HepG2 (cell line): Measurements from ENCODE around the gene HES6.

Source experiments
- MYC ChIP-seq: sonication (generic); formaldehyde crosslinking; IDR thresholded peaks from 2 replicates; pipeline ENCODE4 v1.9.0; 2021; ENCODE audit warnings: missing genetic modification reagents, borderline replicate concordance
- SP1 ChIP-seq, 2 experiments: fragments of 450-650 bp in 1 of 2; sonication (generic) in 1 of 2; formaldehyde crosslinking in 1 of 2; IDR thresholded peaks; 2 replicates each; pipeline versions ENCODE4 v1.4.0 to v1.6.1; 2016 to 2020; ENCODE audit warnings: missing genetic modification reagents in 1 of 2

- TF ChIP-seq MYC (CRISPR knock-in tag) (no peak), SP1 (IDR thresholded peaks at IDR 0.05) (no peak), SP1 (CRISPR knock-in tag; IDR thresholded peaks at IDR 0.05) (no peak)
These were observed 18.2 kb upstream of the HES6 start for GRCh38 chr2:238257786-238258700.
